Measurements from ENCODE around the gene GLO1.

Gene GLO1

DNA sequence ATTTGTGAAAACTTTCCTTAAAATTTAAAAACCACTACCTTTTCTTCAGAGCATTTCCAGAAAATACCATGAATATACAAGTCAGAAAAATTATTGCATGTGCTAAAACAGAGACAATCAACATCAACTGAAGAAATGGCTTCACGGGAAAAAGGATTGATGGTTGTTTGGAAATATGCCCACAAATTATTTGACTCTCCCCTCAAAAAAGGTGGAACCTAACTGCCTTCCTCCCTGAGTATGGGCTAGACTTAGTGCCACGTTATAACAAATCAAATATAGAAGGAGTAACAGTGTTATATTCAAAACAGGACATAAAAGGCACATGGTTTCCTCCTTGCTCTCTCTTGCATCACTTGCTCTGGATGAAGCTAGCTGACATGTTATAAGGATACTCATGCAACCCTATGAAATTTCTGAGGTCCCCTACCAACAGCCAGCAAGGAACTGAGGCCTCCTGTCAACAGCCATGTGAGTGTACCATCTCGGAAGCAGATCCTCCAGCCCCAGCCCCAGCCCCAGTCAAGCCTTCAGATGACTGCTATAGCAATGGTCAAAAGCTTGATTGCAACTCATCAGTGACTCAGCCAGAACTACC lies 71.7 kb downstream of the GLO1 start:
- no peak for DNase-seq (ENCODE audit: extremely low read depth in 1 of 2, low read depth in 1 of 2)
